NCI-H146 treated with DMSO at 0.1 percent for 48 hours (cell line): ENCODE results near the gene DPYD.
"Not testable (repeated sequence)": the region's sequence is repeated elsewhere in the genome, so short reads cannot be mapped to it uniquely, and the experiment has no call there.

Experiments used
- DNase-seq: peaks from one replicate; lab custom pipeline; 2025; ENCODE audit not compliant: unreplicated experiment; lab: John Stamatoyannopoulos, UW

Gene DPYD

DNA sequence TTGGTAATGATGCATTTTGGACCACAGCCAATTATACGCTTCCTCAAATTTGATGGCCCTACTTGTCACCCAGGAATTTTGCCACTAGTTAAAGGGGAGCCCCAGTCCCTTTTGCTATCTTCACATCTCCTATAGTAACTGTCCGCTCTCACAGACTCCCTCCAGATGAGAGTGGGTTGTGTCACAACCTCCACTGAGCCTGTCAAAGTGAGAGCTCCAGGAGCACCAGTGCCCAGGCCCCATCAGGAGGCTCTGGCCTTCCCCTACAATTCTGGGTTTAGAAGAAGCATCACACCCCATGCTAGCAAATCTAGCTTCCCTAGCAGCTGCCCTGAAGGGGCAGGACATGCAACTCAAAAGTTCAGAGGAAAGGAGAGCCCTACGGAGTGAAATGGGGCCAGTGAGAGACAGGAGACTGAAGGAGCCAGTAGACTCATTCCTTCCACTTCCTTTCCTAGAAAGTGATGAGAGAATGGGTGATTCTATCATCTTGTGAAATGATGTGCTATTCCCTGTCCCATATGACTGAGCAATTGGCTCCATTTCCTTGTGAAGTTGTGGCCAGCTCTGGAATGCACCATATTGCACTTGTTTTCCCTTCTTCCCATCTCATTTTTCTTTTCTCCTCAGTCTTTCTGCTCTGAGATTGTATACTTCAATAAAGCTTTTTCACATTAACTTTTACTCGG lies 541.3 kb downstream of the DPYD start:
- no peak for DNase-seq

DNA sequence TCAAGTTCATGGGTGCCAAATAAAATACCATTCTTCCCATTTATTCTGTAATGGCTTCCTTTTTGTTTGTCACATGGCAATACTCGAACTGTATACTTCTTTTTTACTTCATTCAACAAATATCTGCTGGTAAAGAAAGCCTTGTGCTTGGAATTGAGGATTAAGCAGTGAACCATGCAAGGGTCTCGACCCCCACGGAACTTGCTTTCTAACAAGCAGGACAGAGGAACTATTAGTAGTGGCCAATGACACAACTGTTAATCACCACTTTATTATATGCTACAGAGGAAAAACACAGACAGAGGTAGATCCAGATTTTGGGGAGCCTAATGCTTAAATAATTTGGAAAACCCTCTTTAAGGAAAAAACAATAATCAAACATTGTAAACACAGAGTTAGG lies 542.2 kb downstream of the DPYD start:
- no peak for DNase-seq

DNA sequence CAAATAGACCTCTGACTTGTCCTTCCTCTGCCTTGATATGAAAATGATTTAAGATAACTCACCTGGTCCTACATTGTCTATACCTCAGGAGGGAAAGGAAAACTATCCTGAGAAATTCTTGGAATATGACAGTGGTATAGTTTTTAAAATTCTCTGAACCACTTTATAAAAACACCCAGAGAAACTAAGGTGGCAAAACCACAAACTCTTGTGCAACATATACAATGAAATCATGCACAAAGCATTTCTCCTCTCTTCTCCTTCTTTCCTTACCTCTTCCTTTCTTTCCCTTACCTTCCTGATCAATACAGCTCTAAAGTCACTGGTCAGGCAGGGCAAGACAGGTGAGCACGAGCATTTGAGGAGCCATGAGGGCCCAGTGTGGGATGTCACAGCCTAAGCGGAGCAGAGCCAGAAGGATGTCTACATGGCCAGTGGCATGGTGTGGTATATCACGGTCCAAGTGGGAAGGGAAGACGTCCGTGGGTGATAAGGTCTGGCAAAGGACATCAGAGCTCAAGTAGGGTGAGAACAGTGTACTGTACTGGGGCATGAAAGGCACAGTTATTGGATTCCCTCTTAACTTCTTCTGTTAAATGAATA lies 543.3 kb downstream of the DPYD start:
- DNase-seq: no peak

DNA sequence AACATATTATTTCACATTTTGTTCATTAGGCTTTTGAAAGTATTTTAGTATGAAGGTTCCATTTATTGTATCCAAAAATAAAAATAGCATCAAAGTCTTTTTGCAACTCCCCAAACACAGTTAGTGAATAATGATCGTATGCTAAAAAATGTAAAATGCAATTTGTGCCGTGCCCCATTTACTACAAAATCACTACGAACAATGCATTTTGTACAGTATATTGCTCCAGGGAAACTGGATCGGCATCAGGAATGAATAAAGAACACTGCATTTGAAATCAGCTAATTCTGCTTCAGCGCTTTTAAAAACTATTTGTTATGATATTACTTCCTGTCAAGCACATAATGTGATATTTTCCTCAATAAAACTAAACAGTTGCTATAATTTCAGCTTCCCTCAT lies 547.8 kb downstream of the DPYD start:
- DNase-seq: no peak

DNA sequence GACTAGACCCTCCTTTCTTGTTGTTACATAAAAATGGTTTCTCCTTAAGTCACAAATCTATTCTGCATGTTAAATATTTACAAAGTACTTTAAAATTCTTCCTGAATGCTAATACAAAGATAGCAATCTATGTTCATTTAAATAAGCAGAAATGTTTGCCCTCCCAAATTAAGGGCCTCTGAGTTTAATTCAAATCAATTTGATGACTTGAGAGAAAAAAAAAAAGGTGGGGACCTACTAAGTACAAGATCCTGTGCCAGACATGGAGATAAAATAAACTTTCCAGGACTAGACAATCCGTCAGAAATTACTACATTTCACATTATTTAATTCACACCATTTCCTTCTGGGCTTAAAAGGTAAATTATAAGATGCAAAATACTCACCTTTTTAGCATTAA lies 548.3 kb downstream of the DPYD start:
- no peak for DNase-seq

DNA sequence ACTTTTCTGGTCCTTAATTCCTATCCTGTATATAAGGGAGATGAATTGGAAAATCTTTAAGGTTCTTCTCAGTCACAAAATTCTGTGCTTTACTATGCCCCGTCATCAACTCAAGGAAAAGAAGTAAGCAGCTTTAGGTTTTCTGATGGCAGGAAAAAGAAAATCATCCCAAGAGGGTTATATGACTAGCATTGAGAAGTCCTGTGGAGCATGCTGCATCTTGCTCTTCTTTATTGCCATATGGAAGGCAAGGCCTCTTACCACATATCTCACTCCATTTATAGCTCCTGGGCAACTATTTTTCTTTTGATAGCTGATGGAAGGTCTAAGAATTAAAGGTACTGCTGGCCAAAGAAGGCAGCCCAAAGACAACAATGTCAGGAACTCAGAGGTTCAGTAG lies 552.5 kb downstream of the DPYD start:
- DNase-seq: no peak

DNA sequence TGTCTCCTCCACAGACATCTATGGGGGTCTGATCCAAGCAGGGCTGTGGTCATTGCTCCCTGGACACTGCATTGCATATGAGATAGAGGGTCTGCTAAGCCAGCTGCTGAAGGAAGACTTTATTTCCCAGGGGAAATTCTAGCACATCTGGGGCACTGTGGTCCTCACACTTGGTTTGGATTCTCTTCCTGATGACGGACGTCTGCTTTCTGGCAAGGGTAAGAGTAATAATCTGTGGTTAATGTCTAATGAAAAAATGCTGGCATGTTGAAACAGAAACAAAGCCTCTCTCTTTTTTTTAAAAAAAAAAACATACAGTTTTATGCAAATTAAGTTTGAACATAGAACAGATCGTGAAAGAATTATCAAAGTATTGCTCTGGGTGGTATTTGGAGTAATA lies 553.9 kb downstream of the DPYD start:
- no peak for DNase-seq

DNA sequence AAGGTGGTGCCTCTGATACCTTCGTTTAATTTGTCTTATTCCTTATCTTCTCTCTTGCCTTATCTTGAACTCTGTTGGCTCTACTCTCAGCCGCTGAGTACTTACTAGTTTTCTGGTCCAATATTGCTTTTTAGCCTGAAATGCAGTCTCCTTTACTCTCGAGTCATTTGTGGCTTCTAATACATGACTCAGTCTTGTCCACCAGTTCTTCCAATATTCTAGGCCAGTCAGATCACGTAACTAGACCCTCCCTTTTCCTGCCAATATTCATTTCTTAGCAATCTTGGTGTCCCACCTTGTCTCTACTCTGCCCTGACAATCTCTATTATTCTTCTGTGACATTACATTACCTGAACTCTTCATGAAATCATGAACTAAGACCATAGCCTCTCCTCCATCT lies 555.8 kb downstream of the DPYD start:
- no peak for DNase-seq

DNA sequence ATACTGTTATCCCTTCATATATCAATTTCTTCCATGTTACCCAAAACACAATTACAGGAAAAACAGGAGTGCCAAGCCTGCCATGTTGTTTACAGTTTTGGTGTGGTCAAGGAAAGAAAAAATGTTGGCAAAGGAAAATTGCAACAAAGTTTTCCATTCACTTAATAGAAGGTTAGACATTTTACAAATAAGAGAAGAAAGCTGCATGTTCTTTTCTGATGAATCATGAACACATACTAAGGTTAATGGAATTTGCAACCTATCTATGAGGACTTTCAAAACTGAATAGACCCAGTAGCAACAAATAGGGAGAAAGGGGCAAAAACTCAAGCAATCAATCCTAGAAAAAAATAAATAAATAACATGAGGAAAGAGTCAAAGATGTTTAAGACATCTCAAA lies 556.7 kb downstream of the DPYD start:
- DNase-seq: no peak

DNA sequence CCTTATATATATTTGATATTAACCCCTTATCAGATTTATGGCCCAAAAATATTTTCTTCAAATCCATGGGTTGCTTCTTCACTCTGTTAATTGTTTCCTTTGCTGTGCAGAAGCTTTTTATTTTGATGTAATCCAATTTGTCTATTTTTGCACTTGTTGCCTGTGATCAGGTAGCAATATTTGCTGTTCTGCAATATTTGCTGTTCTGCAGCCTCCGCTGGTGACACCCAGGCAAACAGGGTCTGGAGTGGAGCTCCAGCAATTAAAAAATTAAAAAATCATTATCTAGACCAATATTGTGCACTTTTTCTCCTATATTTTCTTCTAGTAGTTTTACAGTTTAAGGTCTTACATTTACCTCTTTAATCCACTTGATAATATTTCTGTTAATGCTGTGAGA lies 564.5 kb downstream of the DPYD start:
- no peak for DNase-seq

DNA sequence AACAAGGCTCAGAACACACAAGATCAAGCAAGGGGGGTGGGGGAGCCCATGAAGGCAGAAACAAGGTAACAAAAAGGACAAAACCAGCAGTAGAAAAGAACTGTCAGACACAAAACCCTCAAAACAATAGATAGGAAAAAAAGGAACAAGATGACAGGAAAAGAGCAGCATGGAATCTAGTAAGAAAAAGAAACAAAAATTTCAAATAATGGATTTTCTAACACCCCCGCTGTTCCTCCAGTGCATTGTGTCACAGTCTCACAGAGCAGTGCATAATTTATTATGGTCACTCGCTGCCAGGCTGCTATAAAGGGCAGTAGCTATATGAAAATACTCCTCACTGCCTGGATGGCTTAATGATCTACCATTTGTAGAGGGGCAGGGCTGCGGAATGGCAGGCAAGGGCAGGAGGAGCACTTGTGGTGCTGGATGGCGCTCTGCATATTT lies 567.9 kb downstream of the DPYD start:
- DNase-seq: no peak

DNA sequence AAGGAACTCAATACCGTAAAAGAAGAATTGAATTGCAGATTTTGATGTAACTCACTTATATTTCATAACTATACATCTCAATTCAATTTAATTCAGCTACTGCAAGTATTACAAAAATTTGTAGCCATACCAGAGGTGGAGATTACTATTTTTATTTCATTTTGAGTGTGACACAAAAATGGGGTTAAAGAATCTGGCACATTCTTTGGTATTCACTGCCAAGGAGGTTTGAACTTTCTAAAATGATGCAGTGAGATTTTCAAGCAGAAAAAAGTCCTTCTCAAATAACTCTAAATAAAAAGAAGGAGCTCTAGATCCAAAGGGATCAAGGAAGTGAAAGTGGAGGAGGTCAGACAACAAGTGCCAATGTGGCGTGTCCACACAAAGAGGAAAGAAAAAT lies 569.0 kb downstream of the DPYD start:
- DNase-seq: no peak

DNA sequence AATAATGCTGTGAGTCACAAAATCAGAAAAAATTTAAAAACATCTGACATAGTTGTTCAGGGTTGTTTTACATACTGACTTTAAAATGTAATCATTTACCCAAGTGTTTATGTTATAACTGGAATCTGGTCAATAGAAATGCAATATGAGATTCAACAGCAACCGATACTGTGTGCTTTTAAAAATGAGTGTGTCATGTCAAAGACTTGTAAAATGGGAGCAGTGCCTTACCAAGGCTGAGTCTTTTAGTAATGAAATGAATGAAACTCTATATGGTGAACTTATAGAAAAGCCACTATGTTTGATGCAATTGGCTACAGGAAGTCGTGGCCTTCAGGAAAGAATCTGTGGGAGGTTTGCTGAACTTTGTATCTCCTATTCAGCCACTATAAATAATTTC lies 570.2 kb downstream of the DPYD start:
- DNase-seq: no peak

DNA sequence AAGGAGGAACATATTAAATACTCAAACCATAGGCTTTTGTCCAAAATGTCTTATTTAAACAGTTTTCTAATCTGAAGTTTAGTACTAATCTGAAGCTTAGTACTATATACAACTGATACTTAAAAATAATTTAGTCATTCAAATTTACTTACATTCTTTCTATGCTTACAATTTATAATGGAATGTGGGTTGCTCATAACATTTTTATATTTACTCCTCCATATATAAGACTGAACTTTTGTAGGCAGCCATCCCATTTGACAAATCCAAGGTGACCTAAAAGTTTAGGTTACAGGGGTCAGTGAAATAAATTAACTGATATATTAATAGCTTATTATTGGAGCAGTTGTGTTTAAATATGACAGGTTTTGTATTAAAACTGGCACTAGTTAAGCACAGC lies 570.6 kb downstream of the DPYD start:
- no peak for DNase-seq

DNA sequence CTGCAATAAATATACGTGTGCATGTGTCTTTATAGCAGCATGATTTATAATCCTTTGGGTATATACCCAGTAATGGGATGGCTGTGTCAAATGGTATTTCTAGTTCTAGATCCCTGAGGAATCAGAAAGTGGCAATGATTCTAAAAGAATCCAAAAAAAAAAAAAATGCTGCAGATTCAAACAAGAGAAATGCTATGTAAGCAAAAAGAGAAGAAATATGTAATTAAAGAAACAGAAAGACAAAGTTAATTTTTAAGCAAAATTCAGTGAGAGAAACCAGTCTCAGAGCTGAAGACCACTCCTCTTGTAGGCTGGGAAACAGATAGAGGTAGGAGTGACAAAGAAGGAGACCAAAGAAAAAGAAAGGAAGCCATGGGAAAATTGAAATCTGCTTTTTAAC lies 571.0 kb downstream of the DPYD start:
- not testable (repeated sequence) for DNase-seq

DNA sequence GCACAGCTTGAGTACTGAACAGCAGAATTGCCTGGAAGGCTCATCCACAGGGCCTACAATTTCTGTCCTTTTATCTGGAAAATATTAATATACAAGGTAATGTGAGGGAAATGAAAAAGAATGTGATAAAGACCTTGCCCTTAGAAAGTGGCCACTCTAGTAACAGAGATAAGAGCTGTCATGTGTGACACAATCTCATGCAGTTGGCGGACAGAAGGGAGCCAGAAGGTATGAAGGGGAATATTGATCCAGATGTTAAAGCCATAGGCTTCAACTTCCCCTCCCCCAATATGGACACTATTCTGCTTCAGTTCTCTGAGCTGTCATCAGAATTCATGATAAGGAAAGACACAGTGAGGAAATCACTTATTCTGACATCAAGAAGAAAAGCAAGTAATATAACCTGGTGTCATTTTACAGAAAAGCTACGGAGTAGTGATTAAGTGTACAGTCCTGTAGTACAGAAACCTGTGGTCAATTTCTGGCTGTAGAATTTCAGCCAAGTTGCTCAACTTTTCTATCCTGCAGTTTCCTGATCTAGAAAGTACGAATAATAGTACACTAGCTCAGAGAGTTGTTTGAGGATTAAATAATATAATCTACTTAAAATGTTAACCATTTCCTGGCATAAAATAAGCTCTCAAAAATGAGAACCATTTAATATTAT lies 572.1 kb downstream of the DPYD start:
- DNase-seq: no peak

DNA sequence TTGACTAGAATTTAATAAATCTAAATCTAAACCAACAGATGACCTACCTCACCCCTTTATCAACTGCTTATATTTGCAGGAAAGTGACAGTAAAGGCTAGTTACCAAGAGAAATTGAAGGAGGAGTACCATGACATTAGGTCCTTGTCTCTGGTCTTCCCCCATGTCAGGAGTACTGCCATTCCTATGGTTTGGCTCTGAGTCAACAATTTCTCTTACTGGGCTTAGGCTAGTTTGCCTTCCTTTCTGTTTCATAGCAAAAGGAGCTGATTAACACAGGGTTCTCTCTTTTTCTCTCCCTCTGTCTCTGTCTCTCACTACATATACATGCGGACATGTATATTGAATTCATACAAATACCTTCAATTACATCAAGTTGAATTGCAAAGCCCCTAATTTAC lies 579.9 kb downstream of the DPYD start:
- DNase-seq: no peak

DNA sequence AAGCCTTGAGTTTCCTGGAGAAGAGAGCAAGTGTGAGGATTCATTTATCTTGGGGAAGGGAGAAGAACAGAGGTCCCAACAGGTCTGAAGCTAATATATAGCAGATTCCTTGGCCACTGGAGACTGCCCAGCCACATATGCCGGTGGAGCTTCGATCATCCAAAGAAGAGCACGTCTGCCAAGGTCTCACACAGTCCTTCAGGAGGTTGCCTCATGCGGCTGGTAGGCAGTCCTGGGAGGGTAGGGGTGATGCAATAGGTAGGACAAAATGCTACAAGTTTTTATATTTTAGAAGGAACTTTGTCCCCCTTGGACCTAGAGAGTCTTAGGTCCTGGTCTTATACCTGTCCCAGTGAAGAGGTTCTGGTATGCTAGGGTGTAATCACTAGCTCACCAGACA lies 582.5 kb downstream of the DPYD start:
- no peak for DNase-seq

DNA sequence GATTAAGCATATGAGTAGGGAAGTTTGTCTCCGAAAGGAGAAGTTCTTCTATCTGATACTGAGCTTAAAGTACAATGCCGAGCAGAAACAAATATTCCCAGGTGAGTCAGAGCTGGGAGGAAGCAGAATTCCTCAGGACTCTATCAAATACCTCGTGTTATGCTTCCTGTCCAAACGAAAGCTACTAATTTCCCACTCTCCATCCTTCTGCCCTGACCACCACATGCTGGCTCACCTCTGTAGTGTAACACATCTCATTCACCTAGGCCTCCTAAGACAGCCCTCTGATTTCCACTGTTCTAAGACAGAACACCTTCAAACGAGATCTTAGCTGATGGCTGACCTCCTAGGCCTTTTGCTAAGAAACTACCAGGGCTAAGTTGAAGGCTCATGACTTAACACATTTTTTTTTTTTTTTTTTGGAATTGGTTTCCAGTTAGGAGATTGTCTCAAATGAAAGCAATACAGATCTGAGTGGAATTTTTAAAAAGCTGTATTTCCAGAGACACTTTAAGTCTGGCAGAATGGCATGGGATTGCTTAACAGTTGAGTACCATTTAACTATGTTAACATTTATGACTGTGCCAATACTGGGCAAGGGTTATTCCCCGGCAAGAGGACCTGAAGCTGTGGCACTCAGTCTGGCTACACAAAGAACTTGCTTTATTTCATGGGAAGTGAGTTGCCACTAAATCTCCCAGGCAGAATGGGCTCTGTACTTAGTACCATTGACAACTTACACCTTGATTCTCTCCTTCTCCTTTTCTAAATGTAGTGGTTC lies 583.4 kb downstream of the DPYD start:
- DNase-seq: no peak

DNA sequence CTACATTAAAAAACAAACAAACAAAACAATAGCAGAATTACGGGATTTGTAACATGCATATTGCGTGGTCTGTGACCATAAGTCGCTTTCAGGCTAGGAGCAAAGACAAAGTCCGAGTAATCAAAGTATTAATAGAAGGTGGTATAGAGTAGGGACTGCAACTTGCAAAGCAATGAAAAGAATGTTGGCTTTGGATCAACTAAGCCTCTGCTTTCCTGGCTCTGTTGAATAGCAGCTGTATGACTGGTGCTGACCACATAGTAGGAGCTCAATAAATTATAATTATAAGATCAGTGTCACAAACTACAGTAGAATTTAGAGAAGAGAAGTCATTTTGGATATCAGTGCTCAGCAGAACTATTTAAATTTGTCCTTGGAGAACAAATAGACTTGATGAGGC lies 586.4 kb downstream of the DPYD start:
- no peak for DNase-seq

DNA sequence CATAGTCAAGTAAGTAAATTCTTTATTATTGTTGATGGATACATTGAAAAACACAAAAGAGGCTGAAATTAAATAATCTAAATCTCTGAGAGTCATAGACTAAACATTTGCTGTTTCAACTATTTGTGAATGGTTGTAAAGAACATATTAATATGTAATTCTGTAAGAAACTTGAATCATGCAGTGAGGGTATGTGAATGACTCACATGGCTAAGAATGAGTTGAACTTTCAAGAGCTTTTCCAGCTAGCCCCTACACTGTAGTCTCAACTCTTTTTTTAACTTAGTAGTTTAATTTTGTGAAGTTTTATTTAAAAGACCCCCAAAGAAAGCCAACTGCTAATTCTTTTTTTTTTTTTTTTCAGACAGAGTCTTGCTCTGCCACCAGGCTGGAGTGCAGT lies 588.1 kb downstream of the DPYD start:
- DNase-seq: no peak

DNA sequence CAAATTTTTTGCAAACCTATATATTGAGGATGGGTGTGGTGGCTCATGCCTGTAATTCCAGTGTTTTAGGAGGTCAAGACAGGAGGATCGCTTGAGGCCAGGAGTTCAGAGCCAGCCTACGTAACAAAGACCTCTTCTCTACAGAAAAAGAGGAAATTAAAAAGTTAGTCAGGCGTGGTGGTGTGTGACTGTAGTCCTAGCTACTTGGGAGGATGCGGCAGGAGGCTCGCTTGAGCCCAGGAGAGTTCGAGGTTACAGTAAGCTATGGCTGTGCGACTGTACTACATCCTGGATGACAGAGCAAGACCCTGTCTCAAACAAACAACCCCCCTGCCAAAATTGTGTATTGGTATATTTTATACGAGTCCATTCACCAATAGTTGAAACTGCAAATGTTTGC lies 589.7 kb downstream of the DPYD start:
- no peak for DNase-seq
